Heart right ventricle (tissue), 16 donors: Measurements from ENCODE around the gene KCNJ18. TPM values are rescaled to one million over a fixed set of nuclear protein-coding genes. Genes with fewer than 3 reads are reported as not detected.
"Not testable (repeated sequence)": the region's sequence is repeated elsewhere in the genome, so short reads cannot be mapped to it uniquely, and the experiment has no call there.

Source experiments
- ATAC-seq, 8 donors: fragments of 200-7000 bp; cut with Tn5 transposase; one replicate each; pipeline ENCODE4 v1.9.1; 2020; ENCODE audit warnings: mild to moderate bottlenecking in 8 of 8, moderate library complexity in 8 of 8, moderate number of reproducible peaks in 1 of 8
- DNase-seq, 2 donors: peaks; one replicate each; pipeline ENCODE4 v3.0.0-alpha.2; 2020
- H3K27ac ChIP-seq, 10 donors: fragments of 200-600 bp; sonication (generic) in 2 of 10; one replicate each; pipeline versions ENCODE4 v1.5.0 to v1.8.0; 2020 to 2022; ENCODE audit warnings: mild to moderate bottlenecking in 3 of 10
- H3K27me3 ChIP-seq, 7 donors: fragments of 200-600 bp; one replicate each; pipeline ENCODE4 v1.8.0; 2021 to 2022; ENCODE audit warnings: mild to moderate bottlenecking in 2 of 7
- H3K36me3 ChIP-seq, 9 donors: fragments of 200-600 bp; sonication (generic) in 1 of 9; one replicate each; pipeline versions ENCODE4 v1.5.0 to v1.8.0; 2020 to 2022; ENCODE audit warnings: mild to moderate bottlenecking in 2 of 9
- H3K4me1 ChIP-seq, 9 donors: fragments of 200-600 bp; sonication (generic) in 1 of 9; one replicate each; pipeline versions ENCODE4 v1.5.0 to v1.8.0; 2020 to 2022; ENCODE audit warnings: mild to moderate bottlenecking in 4 of 9
- H3K4me3 ChIP-seq, 10 donors: fragments of 200-600 bp; sonication (generic) in 2 of 10; one replicate each; pipeline versions ENCODE4 v1.5.0 to v1.8.0; 2020 to 2022; ENCODE audit warnings: mild to moderate bottlenecking in 7 of 10, moderate library complexity in 2 of 10
- H3K9me3 ChIP-seq, 11 donors: fragments of 200-600 bp in 10 of 11; sonication (generic) in 2 of 11; one replicate each; pipeline versions ENCODE4 v1.5.0 to v1.8.0; 2013 to 2022; ENCODE audit warnings: mild to moderate bottlenecking in 2 of 11, control low read depth in 1 of 11, moderate library complexity in 1 of 11
- WGBS, 2 donors: extraction: QIAGEN DNeasy Blood & Tissue Kit; methylation state at CpG; one replicate each; pipeline ENCODE4 v1.1.7; 2013; ENCODE audit warnings: inconsistent platforms in 1 of 2; 5-methylcytosine and 5-hydroxymethylcytosine counted together
- intact Hi-C, 10 donors: fragments of 100-400 bp; cut with DNase I; formaldehyde crosslinking; loops; one replicate each; pipeline versions ENCODE4 v1.11.1 to v1.14.2; 2022
- polyA plus RNA-seq, 2 donors: library from polyadenylated mRNA; stranded (reverse); fragments of 200-250 nt; gene quantifications; one replicate each; pipeline ENCODE4 v1.2.3, GENCODE V29; 2013
- total RNA-seq, 10 donors: library from RNA; stranded (reverse); fragmentation: NEBNext Ultra II Directional in 3 of 10; extraction: Animal tissue kit (Norgen Biotek cat#: 25700) in 3 of 10; gene quantifications; one replicate each; pipeline versions ENCODE4 v1.2.1 to v1.2.4, GENCODE V29; 2021 to 2023
- donor health status: Arrhythmogenic right ventricular cardiomyopathy.
- donor health status: ischemic (EF 13 %, LVEDD 7.1; RV severe dilation, severe dysfunction).
- donor health status: healthy with polysubstance abuse.
- donor health status: DM: no; HTN: yes; CAD: no.
- donor health status: DM: no; HTN: no; CAD: no.
- donor health status: ischemic (EF 25% LVEDD 6.9; RV normal size, moderate dysfunction).
- donor health status: ischemic (EF 25% LVEDD 5.7; RV mildly dilated, moderate dysfunction).
- donor health status: healthy.
- donor health status: DM: yes; HTN: yes; CAD: no.
- donor health status: Ischemic cardiomyopathy.
- donor health status: ischemic (EF 35%, LVEDD 5.7; RV mildly dilated, moderate dysfunction).
- donor health status: nonischemic (EF 11% LVEDD 7.7; RV severe dilation, severe dysfunction).
- donor health status: DM: yes; HTN: yes; CAD: no.
- donor health status: PGD.
- donor health status: ischemic (EF 29% LVEDD 5.4; RV normal size, mild dysfunction).
- donor health status: nonischemic (EF 23%, LVEDD 6.1; RV moderate dilation, normal function).

Gene KCNJ18
- total and polyA plus RNA-seq, 12 donors: not detected

DNA sequence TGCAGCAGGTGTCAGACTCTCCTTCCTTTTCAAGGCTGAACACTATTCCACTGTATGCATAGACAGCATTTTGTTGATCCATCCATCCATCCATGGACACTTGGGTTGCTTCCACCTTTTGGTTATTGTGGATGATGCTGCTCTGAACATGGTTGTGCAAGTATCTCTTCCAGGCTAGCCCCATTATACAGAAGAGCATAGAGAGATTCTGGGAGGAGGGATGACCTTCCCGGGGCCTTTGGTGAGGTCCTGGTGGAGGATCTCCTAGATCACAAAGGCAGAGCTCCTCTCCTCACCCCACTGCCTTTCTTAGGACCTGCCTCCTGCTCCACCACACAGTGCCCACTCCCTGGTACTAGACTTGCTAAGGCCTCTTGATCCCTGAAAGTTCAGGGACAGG is 27.2 kb upstream of the KCNJ18 start:
- H3K36me3 ChIP-seq, DNase-seq, H3K4me1 ChIP-seq, H3K4me3 ChIP-seq, ATAC-seq, intact Hi-C loops, H3K27ac ChIP-seq, H3K9me3 ChIP-seq: not testable (repeated sequence)
- peaks cover 0 to 12% (median 7%) of the 10 kb centered on the region in 7 donors for H3K27me3 ChIP-seq
- 56 to 60% methylated on average over 1 of the region's 1 CpG for WGBS, 2 donors

DNA sequence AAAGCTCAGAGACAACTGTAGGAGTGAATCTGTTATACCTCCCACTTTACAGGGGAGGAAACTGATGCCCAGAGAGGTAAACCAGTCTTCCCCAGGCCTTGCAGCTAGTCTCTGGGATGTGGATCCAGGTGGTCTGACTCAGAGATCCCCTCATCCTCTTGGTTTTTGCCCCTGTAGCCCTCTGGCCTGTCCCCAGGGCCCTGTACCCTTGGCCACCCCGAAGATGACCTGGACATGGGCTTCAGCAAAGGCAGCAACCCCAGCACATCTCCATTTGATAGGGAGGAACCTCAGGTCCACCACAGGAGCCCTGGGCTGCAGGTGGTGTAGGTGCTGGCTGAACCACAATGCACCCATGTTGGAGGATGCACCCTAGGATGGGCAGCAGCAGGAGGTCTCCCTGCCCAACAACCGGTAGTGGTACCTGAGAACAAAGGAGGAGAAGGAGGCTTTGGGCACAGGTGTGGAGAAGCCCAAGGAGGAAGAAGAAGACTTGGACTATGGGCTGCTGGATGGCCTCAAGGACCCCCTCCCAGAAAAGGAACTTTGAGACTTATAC is 26.3 kb upstream of the KCNJ18 start:
- intact Hi-C loops: not testable (repeated sequence)

DNA sequence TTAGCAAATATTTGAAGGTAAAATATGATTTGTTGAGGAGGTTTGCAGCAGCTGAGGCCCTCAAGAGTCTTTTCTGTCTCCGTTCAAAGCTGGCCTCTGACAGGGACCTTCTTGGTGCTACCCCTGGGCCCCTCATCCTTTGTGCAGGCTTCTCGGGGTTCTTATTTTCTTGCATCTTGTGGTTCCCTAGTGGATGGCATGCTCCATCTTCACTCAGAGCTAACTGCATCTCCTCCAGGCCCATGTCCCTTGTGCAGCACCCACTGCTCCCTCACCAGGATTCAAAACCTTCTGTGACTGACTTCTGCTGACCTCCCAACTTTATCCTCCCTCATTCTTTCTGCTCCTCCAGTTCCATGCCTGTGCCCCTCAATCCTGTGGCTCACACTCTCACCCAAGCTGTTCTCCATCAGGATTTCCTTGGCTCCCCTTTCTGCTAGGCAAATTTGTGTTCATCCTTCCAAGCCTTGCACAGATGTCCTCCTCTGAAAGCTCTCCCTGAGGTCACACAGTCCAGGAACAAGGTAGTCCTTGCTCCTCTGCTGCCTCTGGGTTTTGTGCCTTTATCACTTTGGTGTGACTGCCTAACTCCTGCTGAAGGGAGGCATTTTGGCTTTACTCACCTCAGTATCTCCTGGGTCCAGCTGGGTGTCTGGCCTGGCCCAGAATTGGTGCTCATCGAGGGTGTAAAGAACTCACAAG is 25.5 kb upstream of the KCNJ18 start:
- ATAC-seq, H3K36me3 ChIP-seq, H3K4me3 ChIP-seq, H3K27ac ChIP-seq, intact Hi-C loops, H3K4me1 ChIP-seq, H3K9me3 ChIP-seq, DNase-seq: not testable (repeated sequence)
- H3K27me3 ChIP-seq: peaks cover 0 to 18% (median 10%) of the 10 kb centered on the region in 7 donors
- WGBS, 2 donors: 45 to 47% methylated on average over 3 of the region's 3 CpGs

More for the DNA sequence above, 26.3 kb upstream of the KCNJ18 start:
- H3K4me1 ChIP-seq, ATAC-seq, H3K36me3 ChIP-seq, H3K4me3 ChIP-seq, H3K27ac ChIP-seq, H3K9me3 ChIP-seq, DNase-seq: not testable (repeated sequence)
- WGBS, 2 donors: 39 to 45% methylated on average over 2 of the region's 2 CpGs
- peaks cover 0 to 18% (median 8%) of the 10 kb centered on the region in 7 donors for H3K27me3 ChIP-seq

DNA sequence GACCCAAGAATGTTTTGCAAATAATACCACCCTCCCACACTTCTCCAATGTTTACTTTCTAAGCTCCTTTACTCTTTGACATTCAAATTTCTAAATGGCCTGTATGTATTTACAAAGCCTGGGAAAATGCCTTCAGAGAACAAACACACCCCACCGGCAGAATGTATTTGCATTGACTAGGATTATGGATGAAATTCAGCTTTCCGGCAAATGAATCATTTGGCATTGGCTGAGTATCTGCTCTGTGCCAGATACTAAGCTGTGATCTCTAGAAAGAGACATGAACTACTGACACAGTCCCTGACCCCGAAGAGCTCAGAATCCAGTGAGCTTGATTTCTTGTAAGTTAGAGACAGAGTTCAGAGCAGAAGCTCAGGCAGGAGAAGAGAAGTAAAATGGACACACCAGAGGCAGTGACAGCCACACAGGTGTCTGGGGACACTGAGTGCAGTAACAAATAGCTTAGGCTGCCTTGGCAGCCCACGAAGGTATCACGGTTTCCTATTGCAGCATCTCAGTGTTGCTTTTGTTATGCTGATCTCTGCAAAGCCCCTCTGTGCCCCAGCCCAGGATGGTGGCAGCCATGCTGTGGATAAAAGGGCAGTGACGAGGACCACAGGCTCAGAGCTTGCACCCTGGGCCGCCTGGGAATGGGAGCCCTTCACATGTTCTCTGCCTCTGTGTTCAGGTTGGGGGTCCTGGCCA is 24.8 kb upstream of the KCNJ18 start:
- DNase-seq, H3K9me3 ChIP-seq, H3K4me3 ChIP-seq, H3K36me3 ChIP-seq, ATAC-seq, H3K4me1 ChIP-seq, intact Hi-C loops, H3K27ac ChIP-seq: not testable (repeated sequence)
- H3K27me3 ChIP-seq: peaks cover 0 to 19% (median 10%) of the 10 kb centered on the region in 7 donors
- 38 to 46% methylated on average over 7 of the region's 7 CpGs for WGBS, 2 donors

DNA sequence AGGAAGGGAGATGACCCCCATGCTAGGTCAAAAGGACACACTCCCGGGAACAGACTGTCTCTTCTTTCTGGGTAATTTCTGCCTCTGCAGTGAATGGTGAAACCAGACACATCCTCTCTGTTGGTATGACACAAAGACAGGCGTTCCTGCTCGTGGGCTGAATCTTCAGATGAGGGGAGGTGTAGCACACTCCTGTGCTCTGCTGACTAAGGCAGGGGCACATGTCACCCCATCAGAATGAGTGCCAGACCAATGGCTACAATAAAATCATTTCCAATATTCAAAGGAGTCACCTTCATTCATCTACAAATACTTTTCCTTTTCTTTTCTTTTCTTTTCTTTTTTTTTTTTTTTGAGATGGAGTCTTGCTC is 24.2 kb upstream of the KCNJ18 start:
- H3K4me3 ChIP-seq, H3K27ac ChIP-seq, H3K9me3 ChIP-seq, DNase-seq, ATAC-seq, intact Hi-C loops, H3K36me3 ChIP-seq, H3K4me1 ChIP-seq: not testable (repeated sequence)
- H3K27me3 ChIP-seq: peaks cover 0 to 20% (median 10%) of the 10 kb centered on the region in 7 donors
- WGBS, 2 donors: 63 to 71% methylated on average over 3 of the region's 3 CpGs

DNA sequence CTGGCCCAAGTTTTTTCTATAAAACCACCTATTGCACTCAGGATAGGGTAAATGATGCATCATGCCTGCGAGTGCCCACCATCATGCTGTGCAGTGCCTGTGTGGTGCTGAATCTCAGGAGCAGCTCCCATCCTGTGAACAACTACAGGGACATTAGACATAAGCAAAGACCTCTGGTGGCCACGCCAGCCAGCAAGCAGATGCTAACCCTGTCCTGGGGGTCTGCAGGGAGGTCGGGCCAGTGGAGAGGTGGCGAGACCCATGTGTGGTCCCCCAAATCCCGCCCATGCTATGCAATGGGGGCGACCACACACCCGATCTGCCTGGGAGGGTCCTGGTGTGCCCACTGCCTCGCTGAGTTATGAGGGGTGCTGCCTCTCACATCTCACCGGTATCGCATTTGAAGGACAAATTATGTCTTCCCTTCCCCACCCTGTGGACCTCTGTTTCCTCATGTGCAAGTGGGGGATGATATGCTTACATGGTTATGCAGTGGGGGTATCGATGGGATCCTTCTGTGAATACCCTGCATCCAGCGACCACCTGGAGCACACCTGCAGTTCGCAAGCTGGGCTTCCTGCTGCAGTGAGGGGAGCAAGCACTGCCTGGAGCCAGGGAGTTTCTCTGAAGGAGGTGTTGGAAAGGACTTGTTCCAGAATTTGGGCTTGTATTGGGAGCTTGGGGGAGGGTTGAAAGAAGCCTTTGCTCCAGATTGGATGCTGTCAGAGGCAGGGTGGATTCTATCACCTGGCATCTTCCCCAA is 23.4 kb upstream of the KCNJ18 start:
- DNase-seq, intact Hi-C loops: not testable (repeated sequence)
- WGBS, 2 donors: 66 to 72% methylated on average over 11 to 13 of the region's 13 CpGs

DNA sequence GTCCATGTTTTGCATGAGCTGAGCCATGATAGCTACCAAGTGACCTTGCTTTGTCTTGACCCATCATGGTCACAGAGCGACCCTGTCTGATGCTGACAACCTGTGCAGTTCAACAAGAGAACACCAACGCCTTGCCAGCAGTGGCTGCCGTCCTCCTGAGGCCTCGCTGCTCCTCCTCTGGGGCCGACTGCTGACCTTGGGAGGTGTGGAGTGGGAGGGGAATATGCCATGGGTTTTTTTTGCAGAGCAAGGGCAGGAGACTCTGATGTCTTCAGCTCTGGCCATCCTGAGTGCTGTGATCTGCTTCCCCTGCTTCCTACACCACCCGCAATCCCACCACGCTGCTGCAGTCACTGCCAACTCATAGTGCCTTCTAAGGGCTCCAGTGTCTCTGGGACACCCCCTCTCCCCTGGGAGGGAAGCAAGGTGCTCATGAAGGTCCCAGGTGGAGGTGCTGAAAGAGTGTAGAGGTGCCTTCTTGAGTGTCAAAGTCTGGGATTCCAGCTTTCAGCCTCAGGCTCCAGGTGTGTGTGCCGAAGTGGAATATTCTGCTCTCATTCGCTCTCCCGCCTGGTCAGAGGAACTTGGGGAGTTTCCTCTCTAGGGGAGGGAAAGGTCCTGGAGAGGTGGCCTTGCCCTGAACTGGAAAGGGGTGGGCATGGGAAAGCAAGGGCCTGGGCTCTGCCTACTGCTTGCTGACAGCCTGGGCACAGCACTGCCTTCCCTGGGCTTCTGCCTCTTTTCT is 22.5 kb upstream of the KCNJ18 start:
- peaks cover 0 to 31% (median 21%) of the 10 kb centered on the region in 7 donors for H3K27me3 ChIP-seq
- H3K27ac ChIP-seq, DNase-seq, ATAC-seq, H3K4me1 ChIP-seq, H3K4me3 ChIP-seq, intact Hi-C loops, H3K36me3 ChIP-seq: not testable (repeated sequence)
- H3K9me3 ChIP-seq: peaks cover 0 to 12% (median 0%) of the 10 kb centered on the region in 11 donors
- WGBS, 2 donors: 71 to 77% methylated on average over 10 of the region's 10 CpGs

More for the DNA sequence above, 23.4 kb upstream of the KCNJ18 start:
- H3K27me3 ChIP-seq: peaks cover 0 to 27% (median 16%) of the 10 kb centered on the region in 7 donors
- H3K4me1 ChIP-seq, ATAC-seq, H3K27ac ChIP-seq, H3K36me3 ChIP-seq, H3K9me3 ChIP-seq, H3K4me3 ChIP-seq: not testable (repeated sequence)

DNA sequence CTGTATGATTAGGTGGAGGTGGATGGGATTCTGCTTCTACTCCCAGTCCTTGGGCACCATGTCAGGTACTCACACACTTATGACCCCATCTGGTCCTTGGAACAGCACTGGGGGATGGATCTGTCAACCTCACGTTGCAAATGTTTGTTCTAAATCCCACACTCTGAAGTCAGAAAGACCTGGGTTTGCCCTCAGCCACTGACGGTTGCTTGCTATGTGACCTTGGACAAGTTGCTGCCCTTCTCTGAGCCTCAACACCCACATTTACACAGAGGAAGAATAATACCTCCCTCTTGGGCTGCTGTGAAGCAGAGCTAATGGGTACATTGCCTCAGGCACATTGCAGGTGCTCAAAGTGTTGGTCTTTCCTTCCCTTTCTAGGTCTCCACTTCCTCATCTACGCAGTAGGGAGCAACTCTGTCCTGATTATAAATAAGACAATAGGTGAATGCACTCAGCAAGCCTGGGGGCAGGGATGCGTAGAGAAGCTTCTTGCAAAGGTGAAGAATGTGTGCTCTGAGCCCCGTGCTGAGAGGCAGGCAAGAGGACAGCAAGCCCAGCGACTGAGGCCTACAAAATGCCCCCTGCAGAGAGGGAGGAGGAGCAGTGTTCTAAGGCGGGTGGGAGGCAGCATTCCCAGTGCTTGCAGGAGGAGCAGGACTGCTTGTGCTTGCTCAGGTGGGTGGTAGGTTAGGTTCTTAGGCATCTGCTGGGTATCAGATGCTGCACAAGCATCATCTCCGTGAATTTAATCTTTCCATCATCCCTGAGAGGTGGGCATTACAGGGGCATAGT is 21.8 kb upstream of the KCNJ18 start:
- H3K4me1 ChIP-seq, H3K27ac ChIP-seq, H3K4me3 ChIP-seq, H3K36me3 ChIP-seq, ATAC-seq, intact Hi-C loops, DNase-seq: not testable (repeated sequence)
- H3K27me3 ChIP-seq: peaks cover 0 to 32% (median 21%) of the 10 kb centered on the region in 7 donors
- 41 to 42% methylated on average over 8 of the region's 8 CpGs for WGBS, 2 donors
- peaks cover 0 to 14% (median 0%) of the 10 kb centered on the region in 11 donors for H3K9me3 ChIP-seq

DNA sequence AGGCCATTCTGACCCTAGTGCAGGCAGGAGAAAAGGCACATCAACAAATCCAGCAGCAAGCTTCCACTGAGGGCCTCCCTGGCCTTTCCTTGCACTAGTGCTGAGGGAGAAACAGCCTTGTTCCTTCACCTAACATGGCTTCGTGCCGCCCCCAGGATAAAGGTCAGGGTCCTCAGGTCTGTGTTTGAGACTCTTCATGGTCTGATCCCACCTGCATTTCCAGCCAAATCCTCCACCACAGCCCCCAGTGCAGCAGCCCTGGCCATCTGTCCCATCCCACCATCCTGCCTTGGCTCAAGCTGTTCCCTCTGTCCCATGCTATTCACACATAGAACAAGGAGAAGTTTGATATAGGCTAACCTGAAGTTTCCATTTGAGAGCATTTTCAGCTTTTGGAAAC is 20.9 kb upstream of the KCNJ18 start:
- H3K36me3 ChIP-seq, intact Hi-C loops: not testable (repeated sequence)

More for the DNA sequence above, 20.9 kb upstream of the KCNJ18 start:
- not testable (repeated sequence) for H3K27ac ChIP-seq, H3K4me1 ChIP-seq, DNase-seq, H3K4me3 ChIP-seq, ATAC-seq
- peaks cover 0 to 14% (median 0%) of the 10 kb centered on the region in 11 donors for H3K9me3 ChIP-seq
- WGBS, 2 donors: 66 to 89% methylated on average over 2 of the region's 2 CpGs
- H3K27me3 ChIP-seq: peaks cover 0 to 35% (median 21%) of the 10 kb centered on the region in 7 donors
